OCI-M2 (cell line): ENCODE measurements around the gene IFITM5.

Source experiments
- DNase-seq: peaks from one replicate; lab custom pipeline; 2025; ENCODE audit not compliant: unreplicated experiment; lab: John Stamatoyannopoulos, UW

Gene IFITM5

DNA sequence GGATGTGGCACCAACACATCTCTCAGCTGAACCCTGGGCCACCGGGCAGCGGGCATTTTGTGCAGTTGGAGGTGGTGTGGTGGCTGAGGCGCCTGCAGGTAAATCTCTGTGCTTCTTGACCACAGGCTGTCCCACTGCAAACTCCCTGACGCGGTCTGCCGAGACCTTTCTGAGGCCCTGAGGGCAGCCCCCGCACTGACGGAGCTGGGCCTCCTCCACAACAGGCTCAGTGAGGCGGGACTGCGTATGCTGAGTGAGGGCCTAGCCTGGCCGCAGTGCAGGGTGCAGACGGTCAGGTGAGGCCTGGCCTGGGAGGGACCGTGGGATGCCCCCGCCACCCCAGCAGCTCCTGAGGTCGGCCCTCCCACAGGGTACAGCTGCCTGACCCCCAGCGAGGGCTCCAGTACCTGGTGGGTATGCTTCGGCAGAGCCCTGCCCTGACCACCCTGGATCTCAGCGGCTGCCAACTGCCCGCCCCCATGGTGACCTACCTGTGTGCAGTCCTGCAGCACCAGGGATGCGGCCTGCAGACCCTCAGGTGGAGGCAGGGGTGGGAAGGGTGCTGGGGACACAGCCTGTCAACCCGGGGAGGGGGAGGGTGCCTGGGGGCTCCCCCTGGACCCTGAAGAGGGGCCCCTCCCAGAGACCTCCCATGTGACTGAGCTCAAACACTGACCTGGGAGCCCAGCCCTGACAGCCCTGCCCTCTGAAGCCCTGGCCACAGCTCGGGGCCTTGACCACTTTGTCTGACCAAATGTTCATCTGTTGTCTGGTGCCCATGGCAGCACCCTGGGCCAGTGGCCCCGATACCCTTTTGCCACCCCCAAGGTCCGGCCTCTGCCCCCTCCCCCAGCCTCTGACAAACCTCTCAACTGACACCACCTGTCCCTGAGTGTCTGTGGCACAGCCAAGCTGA is 15.0 kb downstream of the IFITM5 start:
- DNase-seq: no peak

DNA sequence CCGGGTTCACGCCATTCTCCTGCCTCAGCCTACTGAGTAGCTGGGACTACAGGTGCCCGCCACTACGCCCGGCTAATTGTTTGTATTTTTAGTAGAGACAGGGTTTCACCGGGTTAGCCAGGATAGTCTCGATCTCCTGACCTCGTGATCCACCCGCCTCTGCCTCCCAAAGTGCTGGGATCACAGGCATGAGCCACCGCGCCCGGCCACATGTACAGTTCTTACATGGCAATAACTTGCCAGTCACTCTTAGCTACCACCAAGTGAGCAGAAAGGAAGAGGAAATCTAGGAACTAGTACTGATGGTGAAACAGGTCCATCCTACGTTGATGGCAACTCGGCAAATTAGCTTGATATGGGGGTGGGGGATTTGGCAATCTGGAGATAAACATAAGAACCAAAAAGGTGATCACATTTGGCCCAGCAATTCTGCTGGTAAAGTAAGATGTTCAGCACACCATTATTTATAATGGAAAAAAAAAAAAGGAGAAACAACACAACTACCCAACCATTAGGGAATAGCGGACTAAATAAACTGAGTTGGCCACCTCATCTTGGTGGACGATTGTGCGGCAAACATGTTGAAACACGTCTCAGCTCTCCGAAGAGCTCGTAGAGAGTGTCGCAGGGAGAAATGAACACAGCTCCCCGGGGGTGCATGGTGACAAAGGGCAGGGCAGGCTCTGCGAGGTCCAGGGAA is 15.8 kb downstream of the IFITM5 start:
- no peak for DNase-seq

DNA sequence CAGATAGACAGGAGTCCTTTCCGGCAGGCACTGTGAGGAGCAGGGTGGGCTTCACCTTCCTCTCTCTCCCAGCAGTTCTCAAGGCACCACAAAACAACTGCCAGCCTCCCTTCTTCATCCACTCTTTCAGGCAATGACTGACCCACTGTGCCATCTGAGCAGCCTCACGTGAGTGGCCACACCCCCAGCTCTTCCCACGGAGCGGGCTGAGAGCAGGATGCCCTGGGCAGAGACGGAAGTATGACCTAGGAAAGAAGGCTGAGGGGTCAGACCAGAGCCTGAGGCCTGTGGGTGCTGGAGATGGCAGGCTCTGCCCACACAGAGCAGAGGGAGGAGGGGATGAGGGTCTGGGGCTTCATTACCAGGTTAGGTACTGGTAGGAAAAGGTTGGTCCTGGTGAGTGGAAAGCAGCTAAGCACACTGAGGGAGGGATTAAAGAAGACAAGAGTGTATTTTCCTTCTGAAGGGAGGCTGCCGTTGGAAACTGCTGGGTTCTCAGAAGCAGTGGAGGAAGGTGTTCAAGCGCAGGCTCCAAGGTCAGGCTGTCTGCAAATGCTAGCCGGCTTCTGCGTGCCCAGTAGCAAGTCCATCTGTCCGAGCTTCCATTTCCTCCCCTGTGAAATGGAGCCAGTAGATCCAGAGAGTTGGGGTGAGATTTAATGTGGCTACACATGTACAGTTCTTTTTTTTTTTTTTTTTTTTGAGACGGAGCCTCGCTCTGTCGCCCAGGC is 16.5 kb downstream of the IFITM5 start:
- no peak for DNase-seq

DNA sequence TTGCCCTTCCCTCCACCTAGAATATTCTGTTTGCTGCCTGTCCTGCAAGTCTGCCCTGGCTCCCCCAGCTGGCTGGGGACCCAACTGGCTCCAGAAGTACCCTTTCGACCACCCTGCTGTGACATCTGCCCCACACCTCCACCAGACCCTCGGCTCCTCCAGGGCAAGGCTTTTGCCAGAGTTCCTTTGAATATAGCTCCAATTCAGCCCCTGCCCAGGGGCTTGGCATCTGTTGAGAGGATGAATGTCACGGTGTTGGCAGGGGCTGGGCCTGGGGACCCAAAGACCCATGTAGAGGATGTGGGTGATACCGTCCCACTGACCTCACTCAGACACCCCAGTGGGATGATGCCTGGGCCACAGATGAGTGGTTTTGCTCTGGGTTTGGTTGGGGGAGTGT is 17.2 kb downstream of the IFITM5 start:
- no peak for DNase-seq

DNA sequence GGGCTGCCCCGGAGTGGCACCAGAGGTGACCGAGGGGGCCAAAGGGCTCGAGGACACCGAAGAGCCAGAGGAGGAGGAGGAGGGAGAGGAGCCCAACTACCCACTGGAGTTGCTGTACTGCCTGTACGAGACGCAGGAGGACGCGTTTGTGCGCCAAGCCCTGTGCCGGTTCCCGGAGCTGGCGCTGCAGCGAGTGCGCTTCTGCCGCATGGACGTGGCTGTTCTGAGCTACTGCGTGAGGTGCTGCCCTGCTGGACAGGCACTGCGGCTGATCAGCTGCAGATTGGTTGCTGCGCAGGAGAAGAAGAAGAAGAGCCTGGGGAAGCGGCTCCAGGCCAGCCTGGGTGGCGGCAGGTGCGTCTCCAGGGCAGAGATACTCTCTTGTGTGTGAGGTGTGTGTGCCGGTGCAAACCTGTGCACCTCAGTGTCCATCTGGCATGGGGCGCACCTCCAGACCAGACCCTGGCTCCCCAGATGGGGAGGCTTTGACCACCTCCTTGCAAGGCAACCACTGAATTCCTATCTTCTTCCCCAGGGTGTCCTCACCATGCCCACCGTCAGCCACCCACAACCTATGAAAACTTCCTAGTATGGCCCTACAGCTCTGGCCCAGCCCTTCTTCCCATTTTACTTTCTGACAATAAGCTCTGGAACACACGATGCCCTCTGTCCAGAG is 17.7 kb downstream of the IFITM5 start:
- no peak for DNase-seq

DNA sequence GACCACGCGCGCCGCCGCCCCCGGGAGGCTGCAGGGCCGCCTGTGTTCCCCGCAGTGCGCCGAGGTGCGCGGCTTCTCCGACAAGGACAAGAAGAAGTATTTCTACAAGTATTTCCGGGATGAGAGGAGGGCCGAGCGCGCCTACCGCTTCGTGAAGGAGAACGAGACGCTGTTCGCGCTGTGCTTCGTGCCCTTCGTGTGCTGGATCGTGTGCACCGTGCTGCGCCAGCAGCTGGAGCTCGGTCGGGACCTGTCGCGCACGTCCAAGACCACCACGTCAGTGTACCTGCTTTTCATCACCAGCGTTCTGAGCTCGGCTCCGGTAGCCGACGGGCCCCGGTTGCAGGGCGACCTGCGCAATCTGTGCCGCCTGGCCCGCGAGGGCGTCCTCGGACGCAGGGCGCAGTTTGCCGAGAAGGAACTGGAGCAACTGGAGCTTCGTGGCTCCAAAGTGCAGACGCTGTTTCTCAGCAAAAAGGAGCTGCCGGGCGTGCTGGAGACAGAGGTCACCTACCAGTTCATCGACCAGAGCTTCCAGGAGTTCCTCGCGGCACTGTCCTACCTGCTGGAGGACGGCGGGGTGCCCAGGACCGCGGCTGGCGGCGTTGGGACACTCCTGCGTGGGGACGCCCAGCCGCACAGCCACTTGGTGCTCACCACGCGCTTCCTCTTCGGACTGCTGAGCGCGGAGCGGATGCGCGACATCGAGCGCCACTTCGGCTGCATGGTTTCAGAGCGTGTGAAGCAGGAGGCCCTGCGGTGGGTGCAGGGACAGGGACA is 18.4 kb downstream of the IFITM5 start:
- no peak for DNase-seq

DNA sequence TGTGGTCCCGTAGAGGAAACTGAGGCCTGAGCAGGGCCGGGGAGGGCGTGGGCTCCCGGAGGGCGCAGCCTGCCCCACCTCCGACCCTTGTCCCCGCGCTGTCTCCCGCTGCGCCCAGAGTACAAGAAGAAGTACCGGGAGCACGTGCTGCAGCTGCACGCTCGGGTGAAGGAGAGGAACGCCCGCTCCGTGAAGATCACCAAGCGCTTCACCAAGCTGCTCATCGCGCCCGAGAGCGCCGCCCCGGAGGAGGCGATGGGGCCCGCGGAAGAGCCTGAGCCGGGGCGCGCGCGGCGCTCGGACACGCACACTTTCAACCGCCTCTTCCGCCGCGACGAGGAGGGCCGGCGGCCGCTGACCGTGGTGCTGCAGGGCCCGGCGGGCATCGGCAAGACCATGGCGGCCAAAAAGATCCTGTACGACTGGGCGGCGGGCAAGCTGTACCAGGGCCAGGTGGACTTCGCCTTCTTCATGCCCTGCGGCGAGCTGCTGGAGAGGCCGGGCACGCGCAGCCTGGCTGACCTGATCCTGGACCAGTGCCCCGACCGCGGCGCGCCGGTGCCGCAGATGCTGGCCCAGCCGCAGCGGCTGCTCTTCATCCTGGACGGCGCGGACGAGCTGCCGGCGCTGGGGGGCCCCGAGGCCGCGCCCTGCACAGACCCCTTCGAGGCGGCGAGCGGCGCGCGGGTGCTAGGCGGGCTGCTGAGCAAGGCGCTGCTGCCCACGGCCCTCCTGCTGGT is 19.2 kb downstream of the IFITM5 start:
- DNase-seq: no peak

DNA sequence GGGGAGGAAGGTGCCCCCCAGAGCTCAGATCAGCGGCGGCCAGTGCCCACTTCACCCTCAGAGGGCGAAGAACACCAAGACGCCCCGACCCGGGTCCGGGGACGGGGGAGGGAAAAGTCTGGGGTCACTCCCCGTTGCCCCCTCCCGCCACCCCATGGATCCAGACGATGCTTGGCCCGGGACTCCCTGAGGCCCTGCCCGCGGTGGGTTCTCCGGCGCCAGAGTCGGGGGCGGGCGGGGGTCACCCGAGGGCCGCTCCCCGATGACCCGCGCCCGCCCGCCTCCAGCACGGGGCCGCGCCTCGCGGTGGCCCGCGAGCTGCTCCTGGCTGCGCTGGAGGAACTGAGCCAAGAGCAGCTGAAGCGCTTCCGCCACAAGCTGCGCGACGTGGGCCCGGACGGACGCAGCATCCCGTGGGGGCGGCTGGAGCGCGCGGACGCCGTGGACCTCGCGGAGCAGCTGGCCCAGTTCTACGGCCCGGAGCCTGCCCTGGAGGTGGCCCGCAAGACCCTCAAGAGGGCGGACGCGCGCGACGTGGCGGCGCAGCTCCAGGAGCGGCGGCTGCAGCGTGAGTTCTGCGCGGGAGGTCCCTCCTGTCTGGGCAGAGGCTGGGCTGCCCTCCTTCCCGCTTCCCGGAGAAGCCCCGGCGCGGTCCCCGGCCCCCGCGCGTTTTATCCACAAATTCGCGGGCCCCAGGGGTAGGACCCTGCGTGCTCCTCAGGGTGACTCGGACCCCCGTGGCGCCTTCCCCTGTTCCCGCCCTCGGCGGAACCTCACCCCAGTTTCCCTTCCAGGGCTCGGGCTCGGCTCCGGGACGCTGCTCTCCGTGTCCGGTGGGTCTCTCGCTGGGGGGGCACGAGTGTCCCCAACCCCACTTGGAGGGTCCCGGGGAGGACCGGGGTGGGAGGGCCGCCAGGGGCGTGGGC is 20.0 kb downstream of the IFITM5 start:
- DNase-seq: no peak

DNA sequence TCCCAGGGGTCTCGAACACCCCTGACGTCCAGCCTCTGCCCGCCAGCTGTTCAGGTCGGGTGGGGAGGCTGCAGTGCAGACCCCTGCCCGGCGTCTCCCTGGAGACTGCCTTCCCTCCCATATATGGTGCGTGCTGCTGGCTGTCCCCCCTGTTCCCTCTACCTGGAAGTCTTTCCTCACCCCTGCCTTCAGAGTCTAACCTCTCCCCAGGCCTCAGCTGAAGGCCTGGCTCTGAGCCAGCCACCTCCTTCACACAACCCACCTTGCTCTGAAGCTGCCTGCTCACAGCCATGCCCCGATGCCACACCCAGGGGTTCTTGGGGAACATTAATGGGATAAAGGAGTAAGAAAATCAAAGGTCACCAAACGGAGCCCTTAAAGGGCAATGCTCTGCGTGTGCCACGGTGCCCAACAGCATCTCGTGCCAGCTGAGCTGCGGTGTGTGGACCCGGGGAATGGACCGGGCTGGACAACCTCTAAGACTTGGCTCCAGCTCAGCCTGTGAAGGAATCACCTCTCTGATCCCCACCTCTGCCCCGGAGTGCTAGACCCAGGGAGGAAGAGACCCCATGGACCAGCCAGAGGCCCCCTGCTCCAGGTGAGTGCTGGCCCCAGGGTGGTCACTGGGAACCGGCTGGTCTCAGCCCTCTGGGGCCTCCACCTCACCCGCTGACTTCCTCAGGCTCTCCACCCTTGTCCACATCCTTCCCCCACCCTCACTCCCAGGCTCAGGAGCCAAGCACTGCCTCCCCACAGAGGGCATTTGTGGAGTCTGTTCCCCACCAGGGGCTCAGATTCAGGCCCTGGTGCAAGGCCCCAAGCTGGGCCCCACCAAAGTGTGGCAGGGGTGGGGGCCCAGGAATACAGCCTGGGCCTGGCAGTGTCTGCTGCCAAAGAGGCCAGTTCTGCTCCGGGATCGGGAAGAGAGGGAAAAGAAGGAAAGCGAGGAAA is 21.1 kb downstream of the IFITM5 start, which contains the start of gene NLRP6:
Gene NLRP6, plus strand, starts transcription at position 407 of the 951 bp plus-strand sequence. Its CDS starts 163 bp downstream, at position 570.
- DNase-seq: no peak

DNA sequence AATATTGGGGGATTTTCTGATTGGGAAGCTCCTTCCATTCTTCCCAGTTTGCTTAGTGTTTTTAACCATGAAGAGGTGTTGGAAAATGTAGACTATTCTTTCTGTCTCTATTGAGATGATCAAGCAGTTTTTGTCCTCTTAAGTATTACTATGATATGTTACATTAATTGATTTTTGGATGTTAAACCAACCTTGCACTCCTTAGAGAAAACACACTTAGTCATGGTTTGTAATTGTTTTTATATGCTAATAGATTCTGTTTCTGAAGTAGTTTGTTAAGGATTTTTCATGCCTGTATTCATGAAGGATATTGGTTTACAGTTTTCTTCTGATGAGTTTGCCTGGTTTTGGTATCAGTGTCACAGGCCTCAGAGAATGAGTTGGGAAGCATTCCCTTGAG is 23.1 kb downstream of the IFITM5 start:
- no peak for DNase-seq

DNA sequence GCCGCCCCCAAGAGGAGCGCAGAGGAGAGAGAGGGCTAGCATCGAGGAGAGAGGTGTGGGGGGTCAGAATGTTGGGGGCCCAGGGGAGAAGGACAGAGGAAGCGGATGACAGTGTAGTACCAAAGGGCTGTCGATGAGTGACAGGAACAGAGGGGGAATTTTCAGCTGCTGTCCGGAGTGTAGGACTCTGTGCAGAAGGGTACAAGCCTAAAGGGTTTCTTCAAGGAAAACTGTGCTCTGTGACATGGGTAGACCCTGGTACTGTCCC is 26.5 kb downstream of the IFITM5 start:
- no peak for DNase-seq

DNA sequence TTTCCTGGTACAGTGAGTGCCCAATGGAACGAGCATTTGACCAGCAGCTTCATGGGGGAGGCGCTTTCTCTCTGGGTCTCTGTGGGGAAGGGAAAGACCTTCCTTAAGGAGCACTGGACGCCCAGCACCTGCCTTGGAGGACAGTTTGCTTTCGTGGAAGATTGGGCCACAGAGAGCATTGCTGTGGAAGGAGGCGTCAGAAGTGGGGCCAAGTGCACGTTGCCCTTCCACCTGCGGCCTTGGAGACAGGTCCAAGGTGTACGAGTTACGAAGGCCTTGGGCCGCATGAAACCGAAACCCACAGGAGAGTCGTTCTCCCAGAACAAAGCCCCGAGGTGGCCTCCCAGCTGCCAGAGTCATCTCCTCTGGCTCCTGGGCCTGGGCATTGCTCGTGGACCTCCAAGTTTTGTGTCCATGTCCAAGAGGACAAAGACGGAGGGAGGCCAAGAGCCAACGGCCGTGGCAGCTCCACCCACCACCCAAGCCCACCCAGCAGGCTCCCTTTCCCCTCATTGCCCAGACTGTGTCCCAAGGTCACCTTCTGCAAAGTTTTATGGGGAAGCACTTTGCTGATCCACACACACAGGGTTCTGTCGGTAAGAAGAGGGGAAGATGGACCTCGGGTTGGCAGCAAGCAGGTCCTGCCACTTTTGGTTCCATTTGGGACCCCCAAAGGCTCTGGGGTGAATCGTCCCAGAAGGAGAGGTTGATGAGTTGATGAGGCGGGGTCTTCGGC is 27.0 kb downstream of the IFITM5 start:
- no peak for DNase-seq

DNA sequence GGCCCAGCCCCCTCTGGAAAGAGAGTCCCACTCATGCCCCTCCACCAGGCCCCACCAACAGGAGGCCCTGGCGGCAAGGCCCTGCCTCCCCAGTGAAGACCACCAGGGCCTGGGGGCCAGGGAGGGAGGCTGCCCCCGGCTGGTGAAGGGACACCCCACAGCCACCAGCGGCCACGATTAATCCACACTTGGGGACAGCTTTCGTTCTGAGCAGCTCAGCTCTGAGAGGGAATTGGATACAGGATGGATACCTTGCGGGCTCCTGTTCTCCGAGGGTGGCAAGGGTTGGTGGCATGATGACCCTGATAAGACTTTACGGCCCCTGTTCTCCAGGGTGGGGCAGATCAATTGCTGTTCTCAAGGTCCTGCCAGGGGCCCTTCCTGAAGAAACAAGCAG is 28.0 kb downstream of the IFITM5 start:
- no peak for DNase-seq

DNA sequence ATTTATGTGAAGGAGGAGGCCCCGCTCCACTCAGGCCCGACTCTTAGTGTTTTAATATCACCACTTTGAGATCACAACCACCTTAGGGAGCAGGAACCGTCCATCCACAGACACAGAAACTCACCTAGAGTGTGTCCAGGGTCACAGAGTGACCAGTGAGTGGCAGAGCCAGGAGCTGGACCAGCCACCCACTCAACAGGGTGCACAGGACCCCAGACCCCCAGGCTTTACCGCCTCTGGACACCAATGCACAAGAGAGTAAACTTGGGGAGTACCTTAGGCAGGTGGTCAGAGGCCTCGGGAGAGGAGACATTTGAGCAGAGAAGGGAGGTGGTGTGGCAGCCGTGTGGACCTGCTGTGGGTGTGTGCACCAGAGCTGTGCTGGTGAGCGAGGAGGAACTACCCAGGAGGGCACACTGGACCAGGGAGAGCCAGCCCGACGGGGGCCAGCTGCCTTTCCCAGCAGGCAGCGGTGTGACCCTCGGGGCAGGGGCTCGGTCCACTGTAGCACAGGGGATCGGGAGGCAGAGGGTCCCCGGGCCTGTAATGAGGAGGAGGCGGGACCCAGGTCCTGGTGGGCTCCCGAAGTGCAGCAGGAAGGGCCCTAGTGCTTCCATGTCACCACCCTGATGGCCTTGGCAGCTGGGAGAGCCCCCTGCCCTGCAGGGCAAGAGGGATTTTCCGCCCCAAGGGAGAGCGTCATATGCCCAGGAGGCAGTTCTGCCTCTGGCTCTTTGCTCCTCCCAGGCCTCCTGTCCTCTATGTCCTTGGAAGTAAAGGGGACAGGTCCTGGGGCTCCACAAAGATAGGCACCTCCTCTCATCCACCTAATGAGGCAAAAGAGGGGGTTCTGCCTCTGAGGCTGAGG is 28.6 kb downstream of the IFITM5 start:
- no peak for DNase-seq

DNA sequence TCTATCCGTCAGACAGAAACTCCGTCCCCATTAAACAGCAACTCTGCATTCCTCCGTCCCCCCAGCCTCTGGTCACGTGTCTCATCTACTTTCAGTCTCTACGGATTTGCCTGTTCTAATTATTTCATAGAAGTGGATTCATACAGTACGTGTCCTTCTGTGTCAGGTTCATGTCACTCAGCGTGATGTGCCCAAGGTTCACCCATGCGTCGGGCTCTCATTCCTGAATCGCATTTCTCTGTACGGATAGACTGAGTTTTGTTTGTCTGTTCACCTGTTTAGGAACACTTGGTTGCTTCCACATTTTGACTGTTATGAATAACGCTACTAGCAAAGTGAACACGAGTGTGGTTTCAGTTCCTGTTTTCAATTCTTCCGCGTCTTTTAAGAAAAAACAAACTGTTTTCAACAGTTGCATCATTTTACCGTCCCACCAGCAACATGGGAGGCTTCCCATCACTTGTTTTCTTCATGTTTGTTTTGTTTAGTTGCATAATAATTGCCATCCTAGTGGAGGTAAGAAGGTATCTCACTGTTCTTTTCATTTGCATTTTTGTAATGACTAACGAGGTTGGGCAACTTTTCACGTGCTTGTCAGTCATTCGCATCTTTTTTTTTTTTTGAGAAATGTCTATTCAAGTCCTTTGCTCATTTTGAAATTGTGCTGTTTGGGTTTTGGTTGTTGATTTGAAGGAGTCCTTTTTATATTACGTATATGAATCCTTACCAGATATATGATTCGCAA is 30.0 kb downstream of the IFITM5 start:
- DNase-seq: no peak
